K562 (cell line): ENCODE data around the gene PPP2R5A. TPM values are rescaled to one million over a fixed set of nuclear protein-coding genes. Genes with fewer than 3 reads are reported as not detected.

Source experiments
- CBX3 ChIP-seq, 2 experiments: IDR thresholded peaks; 1 replicate in 1 of 2; 2 replicates in 1 of 2; pipeline ENCODE4 v1.6.1; 2012; ENCODE audit warnings: inconsistent platforms in 2 of 2, low read length in 2 of 2, borderline replicate concordance in 1 of 2, control low read depth in 1 of 2
- CC2D1A ChIP-seq: fragments of 450-650 bp; IDR thresholded peaks from 2 replicates; pipeline ENCODE4 v1.6.1; 2017; ENCODE audit warnings: mild to moderate bottlenecking
- FOXP4 ChIP-seq: sonication (generic); formaldehyde crosslinking; IDR thresholded peaks from 2 replicates; pipeline ENCODE4 v1.8.0; 2022; ENCODE audit warnings: mild to moderate bottlenecking, missing genetic modification reagents, borderline replicate concordance
- KLF13 ChIP-seq: fragments of 450-650 bp; IDR thresholded peaks from 2 replicates; pipeline ENCODE4 v1.6.1; 2016; ENCODE audit warnings: missing genetic modification characterization, low read depth, mild to moderate bottlenecking, missing compliant biosample characterization, moderate library complexity, borderline replicate concordance
- MED1 ChIP-seq: sonication (generic); formaldehyde crosslinking; IDR thresholded peaks from 2 replicates; pipeline ENCODE4 v1.8.1; 2023; ENCODE audit warnings: missing genetic modification reagents, borderline replicate concordance
- MYC ChIP-seq, 2 experiments: fragments of 250-450 bp in 1 of 2; sonication (Bioruptor Pico) in 1 of 2; IDR thresholded peaks; 2 replicates each; pipeline versions ENCODE4 v1.5.1 to v1.6.1; 2012 to 2021; ENCODE audit warnings: low read depth in 2 of 2, borderline replicate concordance in 1 of 2, improper control_type of control experiment in 1 of 2, low read length in 1 of 2, mild to moderate bottlenecking in 1 of 2, moderate library complexity in 1 of 2
- NCOR1 ChIP-seq: fragments of 450-650 bp; IDR thresholded peaks from 2 replicates; pipeline ENCODE4 v1.6.1; 2016; ENCODE audit warnings: mild to moderate bottlenecking, moderate library complexity
- RAD51 ChIP-seq: fragments of 450-650 bp; IDR thresholded peaks from 2 replicates; pipeline ENCODE4 v1.7.1; 2016; ENCODE audit warnings: low read depth, mild to moderate bottlenecking, borderline replicate concordance
- REST ChIP-seq, 2 experiments: fragments of 450-650 bp; formaldehyde crosslinking in 1 of 2; IDR thresholded peaks; 2 replicates each; pipeline versions ENCODE4 v1.4.0 to v1.6.1; 2014 to 2020; ENCODE audit warnings: mild to moderate bottlenecking in 2 of 2, borderline replicate concordance in 1 of 2, low read depth in 1 of 2
- STAT5A ChIP-seq: IDR thresholded peaks from 2 replicates; pipeline ENCODE4 v1.6.1; 2012; ENCODE audit warnings: low read length, inconsistent platforms, borderline replicate concordance
- TCF3 ChIP-seq: sonication (generic); formaldehyde crosslinking; IDR thresholded peaks from 2 replicates; pipeline ENCODE4 v1.4.0; 2020; ENCODE audit warnings: mild to moderate bottlenecking, missing genetic modification reagents
- TCF7 ChIP-seq: sonication (generic); IDR thresholded peaks from 2 replicates; pipeline ENCODE4 v1.6.1; 2016; ENCODE audit warnings: antibody characterized with exemption, borderline replicate concordance
- ZNF655 ChIP-seq: fragments of 250-450 bp; sonication (Bioruptor Pico); IDR thresholded peaks from 2 replicates; pipeline ENCODE4 v1.5.0; 2021
- ZNF696 ChIP-seq: fragments of 250-450 bp; sonication (Bioruptor Pico); conservative IDR thresholded peaks from 2 replicates; pipeline ENCODE4 v1.4.0; 2020; ENCODE audit warnings: mild to moderate bottlenecking, moderate library complexity
- polyA plus RNA-seq, 8 experiments: library from polyadenylated mRNA; depleted of rRNA in 4 of 8; stranded (reverse) in 5 of 8; unstranded in 3 of 8; fragments of >200 nt; fragmentation: Nextera tagmentation in 2 of 8; fragmentation: Illumina TruSeq in 1 of 8; extraction: Ambion mirVana in 2 of 8; extraction: Trizol in 1 of 8; gene quantifications; 2 replicates each; pipeline versions ENCODE4 v1.2.1 to v1.2.3, GENCODE V29; 2011 to 2014; ENCODE audit warnings: inconsistent platforms in 1 of 8, missing spikeins in 1 of 8
- total RNA-seq, 7 experiments: library from RNA; depleted of rRNA in 6 of 7; stranded (reverse); fragments of >200 nt in 6 of 7; fragmentation: Illumina TruSeq in 2 of 7; extraction: Trizol in 2 of 7; gene quantifications; 2 replicates each; pipeline versions ENCODE4 v1.2.1 to v1.2.3, GENCODE V29; 2011 to 2021; ENCODE audit warnings: low replicate concordance in 1 of 7

Gene PPP2R5A
- total and polyA plus RNA-seq, 9 of the 15 experiments (the other 6 are each of a cell fraction or from before 2014, with no cell fraction given), result 26.9 to 106 (median 64.3) TPM

- no peak for TF ChIP-seq MED1
- peak in 1 of 2 experiments; percentile 53; a peak in 1 of 3 replicates for TF ChIP-seq CBX3 (IDR thresholded peaks at IDR 0.05; ENCODE audit: borderline replicate concordance in 1 of 2, low read length in 2 of 2)
- peak; percentile 75 for TF ChIP-seq RAD51
- peak; percentile 50; the same call in 1 of the 2 replicates for TF ChIP-seq REST (IDR thresholded peaks at IDR 0.05; ENCODE audit: borderline replicate concordance)
- peak; percentile 75; the same call in 1 of the 2 replicates for TF ChIP-seq REST (CRISPR knock-in tag; IDR thresholded peaks at IDR 0.05; ENCODE audit: low read depth)
- peak; percentile 63 for TF ChIP-seq TCF7
- peak; percentile 84 for TF ChIP-seq CC2D1A
- peak; percentile 77 for TF ChIP-seq MYC (IDR thresholded peaks at IDR 0.05; ENCODE audit: low read depth, low read length)
- TF ChIP-seq MYC (CRISPR knock-in tag; IDR thresholded peaks at IDR 0.05; ENCODE audit: borderline replicate concordance, low read depth), result no peak
- TF ChIP-seq STAT5A, result no peak
- no peak for TF ChIP-seq ZNF696
- TF ChIP-seq FOXP4 (CRISPR knock-in tag), result peak; percentile 85; the same call in 1 of the 2 replicates
- peak; percentile 46 for TF ChIP-seq NCOR1
- TF ChIP-seq TCF3 (CRISPR knock-in tag), result peak; percentile 33; the same call in 1 of the 2 replicates
- 0 out of 2 replicates have a peak, but pooled peaks have one; percentile 16 for TF ChIP-seq ZNF655 (CRISPR knock-in tag)
- TF ChIP-seq KLF13 (tag), result no peak
Measured at GRCh38 chr1:212284744-212285684, at the start of gene PPP2R5A (continued).
